HEK293 (cell line): ENCODE data around the gene LRRC32.

Experiments used
- CTCF ChIA-PET: fragments of 350-600 bp; formaldehyde crosslinking; extraction: SDS; loops from one replicate; lab custom pipeline; 2021; ENCODE audit warnings: antibody characterized with exemption; lab: Yijun Ruan, JAX
- POLR2A ChIA-PET: fragments of 300-600 bp; formaldehyde crosslinking; extraction: SDS; loops from one replicate; lab custom pipeline; 2020; ENCODE audit warnings: antibody characterized with exemption, inconsistent platforms; lab: Yijun Ruan, JAX
- H3K27ac ChIP-seq: fragments of 200-500 bp; sonication (Bioruptor generic); 2 replicates; pipeline ENCODE4 v1.5.1; 2014; ENCODE audit warnings: low read depth, low read length, control low read depth, inconsistent platforms; ENCODE audit errors: extremely low read depth
- H3K36me3 ChIP-seq, 2 experiments: fragments of 200-500 bp in 1 of 2; sonication (Bioruptor generic) in 1 of 2; 1 replicate in 1 of 2; 2 replicates in 1 of 2; pipeline ENCODE4 v1.5.1; 2014 to 2017; ENCODE audit warnings: inconsistent platforms in 2 of 2, low read length in 2 of 2; ENCODE audit not compliant: control insufficient read depth in 2 of 2, insufficient read depth in 1 of 2
- H3K4me1 ChIP-seq: fragments of 200-500 bp; sonication (Bioruptor generic); 2 replicates; pipeline ENCODE4 v1.5.1; 2014; ENCODE audit warnings: mild to moderate bottlenecking, low read length, inconsistent platforms; ENCODE audit not compliant: control insufficient read depth, insufficient read depth
- H3K4me3 ChIP-seq: 2 replicates; pipeline ENCODE4 v1.5.1; 2011; ENCODE audit warnings: low read depth, mild to moderate bottlenecking, control low read depth, low read length, moderate library complexity
- H3K9me3 ChIP-seq: fragments of 200-500 bp; sonication (Bioruptor generic); 2 replicates; pipeline ENCODE4 v1.5.1; 2014; ENCODE audit warnings: low read depth, low read length, inconsistent platforms; ENCODE audit not compliant: control insufficient read depth, insufficient read depth
- BCL6B ChIP-seq: fragments of 450-650 bp; formaldehyde crosslinking; IDR thresholded peaks from 2 replicates; pipeline ENCODE4 v1.5.1; 2017; ENCODE audit warnings: missing biosample characterization, missing genetic modification characterization
- GLI2 ChIP-seq: fragments of 450-650 bp; formaldehyde crosslinking; IDR thresholded peaks from 2 replicates; pipeline ENCODE4; 2017; ENCODE audit warnings: missing biosample characterization, missing genetic modification characterization, low read depth, borderline replicate concordance
- OSR2 ChIP-seq: fragments of 450-650 bp; formaldehyde crosslinking; IDR thresholded peaks from 2 replicates; pipeline ENCODE4 v1.5.1; 2016; ENCODE audit warnings: missing biosample characterization, missing genetic modification characterization
- ZBTB11 ChIP-seq: fragments of 450-650 bp; formaldehyde crosslinking; conservative IDR thresholded peaks from 2 replicates; pipeline ENCODE4 v1.5.1; 2016; ENCODE audit warnings: low read depth, missing biosample characterization, missing genetic modification characterization
- ZFHX2 ChIP-seq: fragments of 450-650 bp; formaldehyde crosslinking; conservative IDR thresholded peaks from 2 replicates; pipeline ENCODE4 v1.5.1; 2016; ENCODE audit warnings: missing biosample characterization, missing genetic modification characterization
- ZNF138 ChIP-seq: fragments of 450-650 bp; formaldehyde crosslinking; IDR thresholded peaks from 2 replicates; pipeline ENCODE4 v1.5.1; 2016; ENCODE audit warnings: missing biosample characterization, missing genetic modification characterization, borderline replicate concordance
- ZNF157 ChIP-seq: fragments of 450-650 bp; formaldehyde crosslinking; IDR thresholded peaks from 2 replicates; pipeline ENCODE4 v1.5.1; 2016; ENCODE audit warnings: missing biosample characterization, missing genetic modification characterization
- ZNF18 ChIP-seq: fragments of 450-650 bp; formaldehyde crosslinking; IDR thresholded peaks from 2 replicates; pipeline ENCODE4 v1.5.1; 2016; ENCODE audit warnings: missing biosample characterization, missing genetic modification characterization
- ZNF274 ChIP-seq, 2 experiments: fragments of 200-500 bp in 1 of 2; fragments of 450-650 bp in 1 of 2; sonication (Bioruptor generic) in 1 of 2; formaldehyde crosslinking in 1 of 2; IDR thresholded peaks; 2 replicates each; pipeline versions ENCODE4 v1.5.1 to v1.6.1; 2014 to 2016; ENCODE audit warnings: borderline replicate concordance in 1 of 2, inconsistent platforms in 1 of 2, low read length in 1 of 2, missing biosample characterization in 1 of 2, missing genetic modification characterization in 1 of 2
- ZNF292 ChIP-seq: fragments of 450-650 bp; formaldehyde crosslinking; IDR thresholded peaks from 2 replicates; pipeline ENCODE4 v1.5.1; 2016; ENCODE audit warnings: low read depth, missing biosample characterization, missing genetic modification characterization, borderline replicate concordance
- ZNF311 ChIP-seq: fragments of 450-650 bp; formaldehyde crosslinking; IDR thresholded peaks from 2 replicates; pipeline ENCODE4 v1.5.1; 2017; ENCODE audit warnings: missing biosample characterization, missing genetic modification characterization, borderline replicate concordance
- ZNF341 ChIP-seq: fragments of 450-650 bp; formaldehyde crosslinking; IDR thresholded peaks from 2 replicates; pipeline ENCODE4; 2016; ENCODE audit warnings: low read depth, missing biosample characterization, missing genetic modification characterization
- ZNF624 ChIP-seq: fragments of 450-650 bp; formaldehyde crosslinking; IDR thresholded peaks from 2 replicates; pipeline ENCODE4 v1.5.1; 2017; ENCODE audit warnings: missing biosample characterization, missing genetic modification characterization
- ZNF677 ChIP-seq: fragments of 450-650 bp; IDR thresholded peaks from 2 replicates; pipeline ENCODE4 v1.5.0; 2018; ENCODE audit warnings: missing biosample characterization, mild to moderate bottlenecking, missing genetic modification characterization, moderate library complexity
- ZNF76 ChIP-seq: fragments of 450-650 bp; formaldehyde crosslinking; IDR thresholded peaks from 2 replicates; pipeline ENCODE4; 2016; ENCODE audit warnings: low read depth, missing biosample characterization, missing genetic modification characterization, borderline replicate concordance
- ZSCAN23 ChIP-seq: fragments of 450-650 bp; formaldehyde crosslinking; IDR thresholded peaks from 2 replicates; pipeline ENCODE4 v1.5.1; 2016; ENCODE audit warnings: missing biosample characterization, missing genetic modification characterization

The LRRC32 gene

GRCh38 chr11:76663912-76664440 is 6.6 kb downstream of the LRRC32 start:
- H3K9me3 ChIP-seq: no peaks in the 10 kb centered on the region
- CTCF ChIA-PET: no interaction called here
- no peak for TF ChIP-seq ZNF157 (tag by site-specific recombination)
- TF ChIP-seq ZNF274 (IDR thresholded peaks at IDR 0.05; ENCODE audit: low read length): no peak
- TF ChIP-seq ZNF274 (tag by site-specific recombination; IDR thresholded peaks at IDR 0.05; ENCODE audit: borderline replicate concordance): no peak
- TF ChIP-seq GLI2 (tag by site-specific recombination): no peak
- POLR2A ChIA-PET: no interaction called here
- no peak overlapping the region for H3K4me3 ChIP-seq
- no peak overlapping the region for H3K27ac ChIP-seq
- H3K36me3 ChIP-seq: no peaks in the 10 kb centered on the region
- no peaks in the 10 kb centered on the region for H3K4me1 ChIP-seq

- Histone ChIP-seq H3K27ac (no peak overlapping the region), H3K4me1 (no peaks in the 10 kb centered on the region), H3K4me3 (no peak overlapping the region), H3K9me3 (no peaks in the 10 kb centered on the region), H3K36me3 (no peaks in the 10 kb centered on the region)
- TF ChIP-seq ZBTB11 (tag by site-specific recombination) (no peak), ZNF624 (tag by site-specific recombination) (no peak), ZNF292 (tag by site-specific recombination) (no peak), ZNF341 (no peak), OSR2 (tag by site-specific recombination) (no peak), BCL6B (tag by site-specific recombination) (no peak), ZNF18 (tag by site-specific recombination) (no peak), ZFHX2 (tag by site-specific recombination) (no peak), ZNF311 (tag by site-specific recombination) (no peak), ZSCAN23 (tag by site-specific recombination) (no peak), ZNF76 (tag by site-specific recombination) (no peak), ZNF677 (tag by site-specific recombination) (no peak), ZNF138 (tag by site-specific recombination) (no peak)
- CTCF ChIA-PET: no interaction called here
- POLR2A ChIA-PET: no interaction called here
Observed at GRCh38 chr11:76663486-76663810, 7.1 kb downstream of the LRRC32 start.
